Activated T-cell treated with anti-CD3 and anti-CD28 coated beads, Interleukin-2, amount 50 U/mL, for 4 hours (primary cell): ENCODE data around the gene IRF7. TPM values are rescaled to one million over a fixed set of nuclear protein-coding genes. Genes with fewer than 3 reads are reported as not detected.

ENCODE experiments used
- ATAC-seq, 2 donors: fragments of 200-7000 bp; cut with Tn5 transposase; one replicate each; pipeline ENCODE4 v1.10.0; 2021
- DNase-seq: peaks from one replicate; pipeline ENCODE4 v3.0.0-alpha.2; 2020
- H3K27me3 Mint-ChIP-seq: one replicate; pipeline ENCODE4 v1.8.0; 2021; ENCODE audit warnings: low read depth, mixed read lengths
- H3K36me3 Mint-ChIP-seq: one replicate; pipeline ENCODE4 v1.8.0; 2022; ENCODE audit warnings: mixed read lengths; ENCODE audit not compliant: insufficient read depth
- H3K4me1 Mint-ChIP-seq: one replicate; pipeline ENCODE4 v1.8.0; 2021; ENCODE audit warnings: low read depth, mixed read lengths
- H3K4me3 Mint-ChIP-seq: one replicate; pipeline ENCODE4 v1.8.0; 2021; ENCODE audit warnings: mild to moderate bottlenecking, moderate library complexity, mixed read lengths
- H3K9me3 Mint-ChIP-seq: one replicate; pipeline ENCODE4 v1.8.0; 2021; ENCODE audit warnings: mixed read lengths
- total RNA-seq, 3 donors: library from RNA; stranded (reverse); gene quantifications; one replicate each; pipeline ENCODE4 v1.2.1, GENCODE V29; 2021

The IRF7 gene
- total RNA-seq, 3 donors from 2014 or later = 16.3 to 26.7 (median 17.7) TPM

DNA sequence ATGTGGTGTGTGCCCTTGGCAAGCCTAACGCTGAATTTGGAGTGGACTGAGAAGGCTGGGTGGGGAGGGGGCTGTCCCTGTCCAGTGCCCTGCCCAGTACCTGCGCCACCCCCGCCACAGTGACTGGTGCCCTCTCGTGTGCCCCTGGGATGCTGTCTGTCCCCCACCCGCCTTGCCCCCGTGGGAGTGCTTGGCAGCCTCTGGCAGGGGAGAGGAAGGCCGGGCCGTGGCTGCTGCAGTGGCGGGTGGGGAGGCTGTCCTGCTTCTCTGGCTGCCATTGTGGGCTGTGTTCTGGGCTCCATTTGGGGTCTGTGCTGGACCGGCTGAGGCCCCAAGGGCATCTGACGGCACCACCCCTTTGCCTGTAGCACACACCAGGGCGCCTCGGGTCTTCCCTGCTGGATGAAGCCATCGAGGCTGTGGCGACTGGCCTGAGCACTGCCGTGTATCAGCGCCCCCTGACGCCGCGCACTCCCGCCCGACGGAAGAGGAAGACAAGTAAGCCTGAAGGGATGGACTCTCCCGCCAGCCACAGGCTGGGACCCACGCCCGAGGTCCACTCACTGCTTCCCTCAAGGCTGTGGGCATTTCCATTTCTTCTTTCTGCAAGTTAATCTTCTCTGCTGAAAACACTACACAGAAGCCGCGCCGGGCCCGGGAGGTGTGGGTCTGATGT lies 17.6 kb downstream of the IRF7 start:
- Mint-ChIP-seq H3K4me1 (no peaks in the 10 kb centered on the region), H3K4me3 (no peak overlapping the region), H3K9me3 (no peaks in the 10 kb centered on the region), H3K36me3 (peaks cover 19% of the 10 kb centered on the region), H3K27me3 (no peaks in the 10 kb centered on the region)
- no peak for DNase-seq
- no peak for ATAC-seq

DNA sequence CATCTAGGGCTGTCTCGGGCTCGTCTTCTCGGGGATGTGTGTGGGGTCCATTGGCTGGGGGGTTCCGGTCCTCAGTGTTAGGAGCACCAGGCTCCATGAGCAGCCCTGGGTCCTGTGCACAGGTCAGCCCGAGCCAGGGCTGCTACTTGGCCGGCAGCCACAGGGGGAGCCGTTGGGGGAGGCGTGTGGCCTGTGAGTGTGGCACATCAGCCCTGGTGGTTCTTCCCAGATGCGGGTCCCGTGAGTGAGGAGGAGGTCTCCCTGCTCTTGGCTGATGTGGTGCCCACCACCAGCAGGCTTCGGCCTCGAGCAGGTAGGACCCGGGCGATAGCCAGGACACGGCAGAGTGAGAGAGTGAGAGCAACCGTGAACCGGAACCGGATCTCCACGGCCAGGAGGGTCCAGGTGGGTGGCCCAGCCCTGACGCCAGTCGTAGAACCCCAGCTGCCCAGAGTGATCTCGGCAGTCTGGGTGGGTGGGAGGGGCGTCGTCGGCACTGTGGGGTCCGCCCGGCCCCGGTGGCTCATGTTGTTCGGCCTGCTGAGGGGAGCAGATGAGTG lies 18.5 kb downstream of the IRF7 start:
- Mint-ChIP-seq H3K27me3 (no peaks in the 10 kb centered on the region), H3K4me1 (no peaks in the 10 kb centered on the region), H3K9me3 (no peaks in the 10 kb centered on the region), H3K4me3 (no peak overlapping the region), H3K36me3 (peaks cover 25% of the 10 kb centered on the region)
- ATAC-seq (peak in 1 of 2 donors; percentile 49), DNase-seq (no peak)

DNA sequence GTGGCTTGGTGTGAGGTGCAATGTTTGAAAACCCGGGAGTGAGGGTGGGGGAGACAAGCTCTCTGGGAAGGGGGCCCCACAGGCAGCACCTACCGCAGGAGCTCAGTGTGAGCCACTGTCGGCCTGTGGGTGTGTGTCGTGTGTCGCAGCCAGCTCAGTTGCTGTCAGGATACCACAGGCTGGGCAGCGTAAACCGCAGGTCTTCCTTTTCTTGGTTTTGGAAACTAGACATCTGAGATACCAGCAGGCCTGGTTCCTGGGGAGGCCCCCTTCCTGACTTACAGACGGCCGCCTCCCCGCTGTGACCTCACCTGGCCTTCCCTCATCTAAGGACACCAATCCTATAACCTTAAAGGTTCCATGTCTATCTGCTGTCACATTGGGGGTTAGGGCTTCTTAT lies 19.4 kb downstream of the IRF7 start:
- DNase-seq = no peak
- Mint-ChIP-seq H3K9me3 (no peaks in the 10 kb centered on the region), H3K27me3 (no peaks in the 10 kb centered on the region), H3K4me3 (no peak overlapping the region), H3K4me1 (no peaks in the 10 kb centered on the region), H3K36me3 (peaks cover 25% of the 10 kb centered on the region)
- ATAC-seq = peak in 1 of 2 donors; percentile 41

DNA sequence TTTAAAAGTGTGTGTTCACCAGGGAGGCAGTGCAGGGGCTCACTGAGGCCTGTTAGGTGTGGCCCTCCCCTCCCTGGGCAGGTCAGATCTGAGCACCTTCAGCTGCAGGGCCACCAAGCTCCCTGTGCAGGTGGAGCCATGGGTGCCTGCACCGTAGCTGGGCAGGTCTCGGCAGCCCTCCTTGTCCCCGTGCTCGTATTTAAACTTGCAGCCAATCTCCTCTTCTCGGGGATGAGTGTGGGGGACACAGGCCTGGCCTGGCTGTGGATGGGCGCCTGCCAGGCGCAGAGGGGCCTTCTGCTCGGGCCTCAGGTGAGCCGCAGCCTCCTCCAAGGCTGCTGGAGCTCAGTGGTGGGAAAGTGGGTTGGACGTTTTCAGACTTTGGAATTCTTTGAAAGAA lies 20.4 kb downstream of the IRF7 start:
- Mint-ChIP-seq H3K36me3 (peaks cover 24% of the 10 kb centered on the region), H3K9me3 (no peaks in the 10 kb centered on the region), H3K27me3 (no peaks in the 10 kb centered on the region), H3K4me1 (no peaks in the 10 kb centered on the region), H3K4me3 (no peak overlapping the region)
- DNase-seq (no peak), ATAC-seq (no peak)

DNA sequence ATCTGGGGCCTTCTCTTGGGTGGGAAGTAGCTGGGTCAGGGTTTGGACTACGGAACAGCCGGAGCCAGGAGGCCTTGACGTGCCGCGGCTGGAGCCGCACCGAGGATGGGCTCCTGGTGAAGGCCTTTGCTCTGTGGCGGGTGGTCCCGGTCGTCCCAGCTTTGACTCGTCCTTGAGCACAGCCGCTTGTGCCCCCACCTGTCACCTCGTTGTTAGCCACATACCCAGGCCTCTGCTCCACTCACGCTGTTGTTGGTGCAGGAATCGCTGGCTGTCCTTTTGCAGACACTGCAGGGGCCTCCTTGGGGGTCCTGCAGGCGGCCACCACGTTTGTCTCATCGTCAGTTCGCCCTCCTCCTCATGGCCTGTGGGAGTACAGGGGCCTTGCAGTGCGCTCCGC lies 22.4 kb downstream of the IRF7 start:
- no peaks in the 10 kb centered on the region for H3K27me3 Mint-ChIP-seq

GRCh38 chr11:592918-593317 lies 22.8 kb downstream of the IRF7 start:
- Mint-ChIP-seq H3K36me3 (peaks cover 33% of the 10 kb centered on the region), H3K4me3 (no peak overlapping the region), H3K9me3 (no peaks in the 10 kb centered on the region), H3K27me3 (no peaks in the 10 kb centered on the region), H3K4me1 (peaks cover 4% of the 10 kb centered on the region)
- DNase-seq (no peak), ATAC-seq (no peak)

More for the DNA sequence above, 22.4 kb downstream of the IRF7 start:
- DNase-seq (no peak), ATAC-seq (no peak)
- Mint-ChIP-seq H3K4me1 (no peaks in the 10 kb centered on the region), H3K4me3 (no peak overlapping the region), H3K36me3 (peaks cover 30% of the 10 kb centered on the region), H3K9me3 (no peaks in the 10 kb centered on the region)

DNA sequence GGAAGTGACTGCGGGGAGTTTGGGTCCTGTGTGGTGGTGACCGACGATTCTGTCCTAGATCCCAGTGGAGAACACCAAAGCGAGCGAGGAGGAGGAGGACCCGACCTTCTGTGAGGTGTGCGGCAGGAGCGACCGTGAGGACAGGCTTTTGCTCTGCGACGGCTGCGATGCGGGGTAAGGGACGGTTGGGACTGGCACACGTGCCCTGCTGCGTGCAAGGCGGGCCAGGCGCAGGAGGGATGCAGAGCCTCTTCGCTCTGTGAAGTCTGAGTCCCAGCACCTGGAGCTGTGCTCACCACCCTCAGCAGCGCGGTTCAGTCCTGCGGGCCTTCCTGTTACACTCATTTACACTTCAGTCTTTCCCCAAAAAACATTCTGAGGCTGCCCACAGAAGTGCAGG lies 23.2 kb downstream of the IRF7 start:
- ATAC-seq = no peak
- peaks cover 8% of the 10 kb centered on the region for H3K4me1 Mint-ChIP-seq
- no peaks in the 10 kb centered on the region for H3K9me3 Mint-ChIP-seq
- no peaks in the 10 kb centered on the region for H3K27me3 Mint-ChIP-seq
- no peak overlapping the region for H3K4me3 Mint-ChIP-seq
- H3K36me3 Mint-ChIP-seq = peaks cover 37% of the 10 kb centered on the region
- no peak for DNase-seq

- Mint-ChIP-seq H3K9me3 (no peaks in the 10 kb centered on the region), H3K4me1 (peaks cover 18% of the 10 kb centered on the region), H3K4me3 (no peak overlapping the region), H3K27me3 (no peaks in the 10 kb centered on the region), H3K36me3 (peaks cover 35% of the 10 kb centered on the region)
- DNase-seq (no peak), ATAC-seq (no peak)
Measured at GRCh38 chr11:590997-591396, 24.8 kb downstream of the IRF7 start.

GRCh38 chr11:589798-590197 lies 26.0 kb downstream of the IRF7 start:
- ATAC-seq (no peak), DNase-seq (no peak)
- Mint-ChIP-seq H3K4me3 (no peak overlapping the region), H3K36me3 (peaks cover 35% of the 10 kb centered on the region), H3K9me3 (no peaks in the 10 kb centered on the region), H3K4me1 (peaks cover 18% of the 10 kb centered on the region), H3K27me3 (no peaks in the 10 kb centered on the region)

- Mint-ChIP-seq H3K36me3 (peaks cover 29% of the 10 kb centered on the region), H3K9me3 (no peaks in the 10 kb centered on the region), H3K4me3 (peak overlapping the region; percentile 62), H3K4me1 (peaks cover 18% of the 10 kb centered on the region), H3K27me3 (no peaks in the 10 kb centered on the region)
- ATAC-seq (peak; percentile 98 to 99), DNase-seq (peak; percentile 73)
Measured at GRCh38 chr11:587978-588380, 27.8 kb downstream of the IRF7 start.

DNA sequence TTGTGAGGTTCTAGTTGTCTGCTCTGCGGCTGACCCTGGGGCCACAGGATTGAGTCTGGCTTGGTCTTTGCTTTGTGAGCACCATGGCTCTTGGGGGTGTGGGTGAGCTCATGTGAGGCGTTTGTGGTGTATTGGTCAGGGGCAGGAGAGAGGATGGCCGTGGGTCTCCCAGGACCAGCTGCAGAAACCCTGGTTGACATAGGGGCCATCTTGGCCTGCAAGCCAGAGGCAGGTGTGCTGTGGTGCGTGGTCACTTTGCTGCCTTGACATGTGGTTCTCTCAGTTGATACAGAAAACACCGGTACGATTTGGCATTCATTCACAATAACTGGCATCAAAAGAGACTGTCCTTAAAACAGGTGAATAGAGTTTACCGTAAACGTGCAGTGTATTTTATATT lies 28.2 kb downstream of the IRF7 start:
- H3K4me3 Mint-ChIP-seq = no peak overlapping the region
- peaks cover 18% of the 10 kb centered on the region for H3K4me1 Mint-ChIP-seq
- H3K36me3 Mint-ChIP-seq = peaks cover 28% of the 10 kb centered on the region
- DNase-seq (no peak), ATAC-seq (peak; percentile 7 to 15)
- H3K27me3 Mint-ChIP-seq = no peaks in the 10 kb centered on the region
- H3K9me3 Mint-ChIP-seq = no peaks in the 10 kb centered on the region

GRCh38 chr11:586376-587316 lies 29.1 kb downstream of the IRF7 start:
- no peak for ATAC-seq
- H3K4me3 Mint-ChIP-seq = no peak overlapping the region
- H3K4me1 Mint-ChIP-seq = peaks cover 20% of the 10 kb centered on the region
- no peaks in the 10 kb centered on the region for H3K9me3 Mint-ChIP-seq
- DNase-seq = no peak
- peaks cover 26% of the 10 kb centered on the region for H3K36me3 Mint-ChIP-seq
- no peaks in the 10 kb centered on the region for H3K27me3 Mint-ChIP-seq

DNA sequence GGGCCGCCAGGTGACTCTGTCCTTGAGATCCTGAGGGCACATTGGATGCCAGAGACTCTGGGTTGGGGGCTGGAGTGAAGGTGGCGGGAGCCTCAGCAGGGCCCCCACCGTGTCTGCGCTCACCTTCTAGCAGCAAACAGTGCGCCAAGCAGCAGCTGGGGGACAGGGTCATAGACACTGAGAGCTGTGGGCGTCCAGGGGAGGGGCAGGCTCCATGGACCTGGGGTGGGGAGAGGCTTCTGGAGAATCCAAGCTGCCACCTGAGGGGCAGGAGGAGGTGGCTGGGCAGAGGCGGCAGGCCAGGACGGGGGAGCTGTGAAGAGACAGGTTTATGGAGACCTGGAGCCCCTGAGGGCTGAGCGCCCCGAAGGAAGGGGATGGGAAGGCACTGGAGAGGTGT lies 31.5 kb downstream of the IRF7 start:
- H3K4me1 Mint-ChIP-seq = peaks cover 40% of the 10 kb centered on the region
- no peak for ATAC-seq
- DNase-seq = no peak

GRCh38 chr11:581752-582151 lies 34.0 kb downstream of the IRF7 start:
- no peaks in the 10 kb centered on the region for H3K27me3 Mint-ChIP-seq
- no peak overlapping the region for H3K4me3 Mint-ChIP-seq
- H3K9me3 Mint-ChIP-seq = no peaks in the 10 kb centered on the region
- DNase-seq = no peak
- H3K4me1 Mint-ChIP-seq = peaks cover 48% of the 10 kb centered on the region
- no peak for ATAC-seq
- H3K36me3 Mint-ChIP-seq = peaks cover 13% of the 10 kb centered on the region

More for the DNA sequence above, 31.5 kb downstream of the IRF7 start:
- Mint-ChIP-seq H3K36me3 (peaks cover 23% of the 10 kb centered on the region), H3K27me3 (no peaks in the 10 kb centered on the region), H3K4me3 (no peak overlapping the region), H3K9me3 (no peaks in the 10 kb centered on the region)
